Adrenal gland (tissue), 5 donors: ENCODE data around the gene DNAJC1.
"Not testable (repeated sequence)": the region's sequence is repeated elsewhere in the genome, so short reads cannot be mapped to it uniquely, and the experiment has no call there.

Experiments used
- POLR2A ChIP-seq, 2 donors: fragments of 450-650 bp; IDR thresholded peaks; one replicate each; pipeline ENCODE4 v1.6.1; 2017; ENCODE audit warnings: antibody characterized with exemption in 2 of 2, mild to moderate bottlenecking in 2 of 2, moderate library complexity in 1 of 2
- TF ChIP-seq, protein P1 (sequence below), 6 experiments: fragments of 450-650 bp in 4 of 6; fragments of 200-600 bp in 2 of 6; sonication (generic) in 1 of 6; IDR thresholded peaks; 1 replicate in 5 of 6; 2 replicates in 1 of 6; pipeline versions ENCODE4 v1.5.1 to v1.8.0; 2016 to 2021; ENCODE audit warnings: antibody characterized with exemption in 6 of 6, mild to moderate bottlenecking in 2 of 6, moderate library complexity in 1 of 6
- donor health status: DM: no; HTN: no; CAD: no.

DNA sequence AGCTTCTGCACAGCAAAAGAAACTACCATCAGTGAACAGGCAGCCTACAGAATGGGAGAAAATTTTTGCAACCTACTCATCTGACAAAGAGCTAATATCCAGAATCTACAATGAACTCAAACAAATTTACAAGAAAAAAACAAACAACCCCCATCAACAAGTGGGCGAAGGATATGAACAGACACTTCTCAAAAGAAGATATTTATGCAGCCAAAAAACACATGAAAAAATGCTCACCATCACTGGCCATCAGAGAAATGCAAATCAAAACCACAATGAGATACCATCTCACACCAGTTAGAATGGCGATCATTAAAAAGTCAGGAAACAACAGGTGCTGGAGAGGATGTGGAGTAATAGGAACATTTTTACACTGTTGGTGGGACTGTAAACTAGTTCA is 162.3 kb downstream of the DNAJC1 start:
- TF ChIP-seq, protein P1, sequence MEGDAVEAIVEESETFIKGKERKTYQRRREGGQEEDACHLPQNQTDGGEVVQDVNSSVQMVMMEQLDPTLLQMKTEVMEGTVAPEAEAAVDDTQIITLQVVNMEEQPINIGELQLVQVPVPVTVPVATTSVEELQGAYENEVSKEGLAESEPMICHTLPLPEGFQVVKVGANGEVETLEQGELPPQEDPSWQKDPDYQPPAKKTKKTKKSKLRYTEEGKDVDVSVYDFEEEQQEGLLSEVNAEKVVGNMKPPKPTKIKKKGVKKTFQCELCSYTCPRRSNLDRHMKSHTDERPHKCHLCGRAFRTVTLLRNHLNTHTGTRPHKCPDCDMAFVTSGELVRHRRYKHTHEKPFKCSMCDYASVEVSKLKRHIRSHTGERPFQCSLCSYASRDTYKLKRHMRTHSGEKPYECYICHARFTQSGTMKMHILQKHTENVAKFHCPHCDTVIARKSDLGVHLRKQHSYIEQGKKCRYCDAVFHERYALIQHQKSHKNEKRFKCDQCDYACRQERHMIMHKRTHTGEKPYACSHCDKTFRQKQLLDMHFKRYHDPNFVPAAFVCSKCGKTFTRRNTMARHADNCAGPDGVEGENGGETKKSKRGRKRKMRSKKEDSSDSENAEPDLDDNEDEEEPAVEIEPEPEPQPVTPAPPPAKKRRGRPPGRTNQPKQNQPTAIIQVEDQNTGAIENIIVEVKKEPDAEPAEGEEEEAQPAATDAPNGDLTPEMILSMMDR (IDR thresholded peaks at IDR 0.05) = not testable (repeated sequence)
- not testable (repeated sequence) for TF ChIP-seq POLR2A (IDR thresholded peaks at IDR 0.05)
